IMR-90 (cell line): ENCODE results near the gene SLC4A8. TPM values are rescaled to one million over a fixed set of nuclear protein-coding genes. Genes with fewer than 3 reads are reported as not detected.

Source experiments
- ATAC-seq: fragments of 200-7000 bp; cut with Tn5 transposase; 2 replicates; pipeline ENCODE4 v1.9.1; 2020; ENCODE audit warnings: low read depth, mild to moderate bottlenecking, moderate library complexity
- BruUV-seq: library from RNA; stranded (reverse); fragments of 400-500 nt; replicated peaks from 2 replicates; lab custom pipeline; 2021; lab: Mats Ljungman, UMichigan
- CTCF ChIA-PET: fragments of 300-600 bp; formaldehyde crosslinking; extraction: SDS; loops from one replicate; lab custom pipeline; 2021; ENCODE audit warnings: antibody characterized with exemption; lab: Yijun Ruan, JAX
- POLR2A ChIA-PET: fragments of 300-600 bp; sonication (Branson Sonifier 250); formaldehyde crosslinking; loops from one replicate; lab custom pipeline; 2022; ENCODE audit warnings: antibody characterized with exemption; ENCODE audit not compliant: unreplicated experiment; lab: Charles Lee
- DNase-seq: peaks from one replicate; pipeline ENCODE4 v3.0.0; 2013
- H2AFZ ChIP-seq: replicated peaks from 2 replicates; pipeline ENCODE3; 2013; ENCODE audit warnings: low read length, mild to moderate bottlenecking; ENCODE audit not compliant: poor library complexity
- H2AK5ac ChIP-seq: 2 replicates; pipeline ENCODE4 v1.6.1; 2013; ENCODE audit warnings: low read depth, low read length, inconsistent platforms
- H2AK9ac ChIP-seq: replicated peaks from 2 replicates; pipeline ENCODE3; 2013; ENCODE audit warnings: mild to moderate bottlenecking, low read depth, low read length, moderate library complexity; ENCODE audit not compliant: poor library complexity
- H2BK120ac ChIP-seq: 2 replicates; pipeline ENCODE4 v1.6.1; 2013; ENCODE audit warnings: low read depth, low read length, inconsistent platforms
- H2BK15ac ChIP-seq: 3 replicates; pipeline ENCODE4 v1.6.1; 2013; ENCODE audit warnings: low read depth, low read length, inconsistent platforms
- H2BK20ac ChIP-seq: 2 replicates; pipeline ENCODE4 v1.6.1; 2013; ENCODE audit warnings: low read depth, mild to moderate bottlenecking, inconsistent platforms, low read length, moderate library complexity
- H2BK5ac ChIP-seq: 2 replicates; pipeline ENCODE4 v1.6.1; 2013; ENCODE audit warnings: mild to moderate bottlenecking, low read depth, low read length, inconsistent platforms; ENCODE audit not compliant: poor library complexity, severe bottlenecking
- H3K14ac ChIP-seq: replicated peaks from 2 replicates; pipeline ENCODE4 v1.6.1; 2013; ENCODE audit warnings: low read depth, low read length, inconsistent platforms
- H3K18ac ChIP-seq: 2 replicates; pipeline ENCODE4 v1.6.1; 2013; ENCODE audit warnings: low read depth, low read length, control low read depth
- H3K23ac ChIP-seq: 2 replicates; pipeline ENCODE4 v1.6.1; 2013; ENCODE audit warnings: low read depth, low read length, inconsistent platforms
- H3K27ac ChIP-seq: 2 replicates; pipeline ENCODE4 v1.5.1; 2013; ENCODE audit warnings: mild to moderate bottlenecking, control low read depth, low read length; ENCODE audit not compliant: insufficient read depth
- H3K27me3 ChIP-seq: 2 replicates; pipeline ENCODE4 v1.6.1; 2013; ENCODE audit warnings: low read length; ENCODE audit not compliant: control insufficient read depth, insufficient read depth
- H3K36me3 ChIP-seq: 2 replicates; pipeline ENCODE4 v1.6.1; 2013; ENCODE audit warnings: low read length, mixed read lengths; ENCODE audit not compliant: control insufficient read depth, insufficient read depth
- H3K4ac ChIP-seq: 2 replicates; pipeline ENCODE4 v1.6.1; 2013; ENCODE audit warnings: low read depth, low read length, inconsistent platforms
- H3K4me1 ChIP-seq: 2 replicates; pipeline ENCODE4 v1.6.1; 2013; ENCODE audit warnings: low read length, mixed read lengths; ENCODE audit not compliant: control insufficient read depth, insufficient read depth
- H3K4me2 ChIP-seq: 2 replicates; pipeline ENCODE4 v1.6.1; 2013; ENCODE audit warnings: low read depth, mild to moderate bottlenecking, control low read depth, low read length, moderate library complexity
- H3K4me3 ChIP-seq: 2 replicates; pipeline ENCODE4 v1.5.1; 2013; ENCODE audit warnings: low read depth, mild to moderate bottlenecking, control low read depth, low read length, moderate library complexity; ENCODE audit not compliant: insufficient read depth
- H3K56ac ChIP-seq: 2 replicates; pipeline ENCODE4 v1.6.1; 2013; ENCODE audit warnings: low read length, inconsistent platforms; ENCODE audit not compliant: insufficient read depth; ENCODE audit errors: extremely low read depth
- H3K79me1 ChIP-seq, 2 experiments: 2 replicates each; pipeline ENCODE4 v1.6.1; 2013; ENCODE audit warnings: low read length in 2 of 2, inconsistent platforms in 1 of 2, low read depth in 1 of 2
- H3K9ac ChIP-seq: 2 replicates; pipeline ENCODE4 v1.6.1; 2013; ENCODE audit warnings: low read depth, low read length, control low read depth
- H3K9me1 ChIP-seq: 2 replicates; pipeline ENCODE4 v1.6.1; 2013; ENCODE audit warnings: low read length, inconsistent platforms; ENCODE audit not compliant: insufficient read depth
- H3K9me3 ChIP-seq: 2 replicates; pipeline ENCODE4 v1.6.1; 2013; ENCODE audit warnings: low read length; ENCODE audit not compliant: control insufficient read depth, insufficient read depth
- H4K20me1 ChIP-seq: 2 replicates; pipeline ENCODE4 v1.6.1; 2013; ENCODE audit warnings: low read length, inconsistent platforms; ENCODE audit not compliant: insufficient read depth
- H4K5ac ChIP-seq: 2 replicates; pipeline ENCODE4 v1.6.1; 2013; ENCODE audit warnings: mild to moderate bottlenecking, low read depth, low read length, control low read depth
- H4K8ac ChIP-seq, 2 experiments: 2 replicates each; pipeline ENCODE4 v1.6.1; 2013; ENCODE audit warnings: low read depth in 2 of 2, low read length in 2 of 2, control low read depth in 1 of 2, inconsistent platforms in 1 of 2
- H4K91ac ChIP-seq: 2 replicates; pipeline ENCODE4 v1.6.1; 2013; ENCODE audit warnings: low read depth, low read length, inconsistent platforms; ENCODE audit not compliant: insufficient read depth
- BHLHE40 ChIP-seq: fragments of 150-350 bp; IDR thresholded peaks from 2 replicates; pipeline ENCODE4 v1.6.1; 2016; ENCODE audit warnings: mild to moderate bottlenecking, low read depth, low read length
- CEBPB ChIP-seq: IDR thresholded peaks from 2 replicates; pipeline ENCODE4 v1.6.1; 2012; ENCODE audit warnings: low read depth, low read length, improper control_type of control experiment
- CHD1 ChIP-seq: IDR thresholded peaks from 2 replicates; pipeline ENCODE4 v1.6.1; 2012; ENCODE audit warnings: low read depth, low read length, improper control_type of control experiment
- CTCF ChIP-seq: conservative IDR thresholded peaks from 2 replicates; pipeline ENCODE4 v1.5.1; 2012; ENCODE audit warnings: mild to moderate bottlenecking, low read depth, low read length, improper control_type of control experiment
- FOS ChIP-seq: fragments of 150-350 bp; IDR thresholded peaks from 2 replicates; pipeline ENCODE4 v1.6.1; 2016; ENCODE audit warnings: low read depth, low read length
- MAZ ChIP-seq: IDR thresholded peaks from 2 replicates; pipeline ENCODE4 v1.6.1; 2012; ENCODE audit warnings: low read depth, mild to moderate bottlenecking, low read length, improper control_type of control experiment, moderate library complexity, borderline replicate concordance
- MXI1 ChIP-seq: IDR thresholded peaks from 2 replicates; pipeline ENCODE4 v1.6.1; 2012; ENCODE audit warnings: low read depth, mild to moderate bottlenecking, low read length, moderate library complexity, borderline replicate concordance
- NFE2L2 ChIP-seq: fragments of 150-350 bp; IDR thresholded peaks from 2 replicates; pipeline ENCODE4 v1.6.1; 2016; ENCODE audit warnings: low read depth, mild to moderate bottlenecking, low read length
- POLR2A ChIP-seq: IDR thresholded peaks from 2 replicates; pipeline ENCODE4 v1.6.1; 2012; ENCODE audit warnings: mild to moderate bottlenecking, low read depth, low read length
- RAD21 ChIP-seq: IDR thresholded peaks from 2 replicates; pipeline ENCODE4 v1.6.1; 2012; ENCODE audit warnings: low read length, improper control_type of control experiment
- RCOR1 ChIP-seq: IDR thresholded peaks from 2 replicates; pipeline ENCODE4 v1.6.1; 2012; ENCODE audit warnings: mild to moderate bottlenecking, low read length, improper control_type of control experiment; ENCODE audit not compliant: insufficient replicate concordance
- RFX5 ChIP-seq: IDR thresholded peaks from 2 replicates; pipeline ENCODE4 v1.8.0; 2012; ENCODE audit warnings: low read depth, mild to moderate bottlenecking, low read length, moderate library complexity
- SMC3 ChIP-seq: fragments of 150-350 bp; IDR thresholded peaks from 2 replicates; pipeline ENCODE4 v1.6.1; 2016; ENCODE audit warnings: low read depth, mild to moderate bottlenecking, antibody characterized with exemption, low read length, moderate library complexity
- WGBS, 2 experiments: methylation state at CpG; one replicate each; pipeline versions ENCODE4 v1.1.5 to v1.1.7; 2013; ENCODE audit warnings: missing lambda C conversion rate in 2 of 2; ENCODE audit not compliant: insufficient read length in 1 of 2; ENCODE audit errors: extremely low coverage in 2 of 2; 5-methylcytosine and 5-hydroxymethylcytosine counted together
- dilution Hi-C: fragments of 300-500 bp; cut with HindIII; formaldehyde crosslinking; loops from one replicate; pipeline ENCODE4 v1.14.3; 2018; ENCODE audit warnings: low sequenced_read_pairs; ENCODE audit not compliant: unreplicated experiment
- in situ Hi-C: fragments of 300-500 bp; cut with MboI; formaldehyde crosslinking; loops from 3 replicates; pipeline ENCODE4 v1.14.3; 2019; ENCODE audit warnings: low sequenced_read_pairs, inconsistent platforms, mixed read lengths
- intact Hi-C: fragments of 100-400 bp; cut with micrococcal nuclease; formaldehyde crosslinking; loops from 2 replicates; pipeline ENCODE4 v1.10.0; 2022
- polyA plus RNA-seq, 3 experiments: library from polyadenylated mRNA; depleted of rRNA; stranded (reverse); fragments of >200 nt; gene quantifications; 2 replicates each; pipeline ENCODE4 v1.2.3, GENCODE V29; 2012; ENCODE audit warnings: low replicate concordance in 1 of 3
- total RNA-seq: library from RNA; depleted of rRNA; stranded (reverse); fragments of >200 nt; gene quantifications from 2 replicates; pipeline ENCODE4 v1.2.3, GENCODE V29; 2012
- TF ChIP-seq, protein P1 (sequence below): fragments of 150-350 bp; IDR thresholded peaks from 2 replicates; pipeline ENCODE4 v1.6.1; 2017; ENCODE audit warnings: mild to moderate bottlenecking, antibody characterized with exemption, low read length, low read depth
- TF ChIP-seq, protein P2 (sequence below): fragments of 150-350 bp; IDR thresholded peaks from 2 replicates; pipeline ENCODE4 v1.6.1; 2016; ENCODE audit warnings: low read depth, mild to moderate bottlenecking, low read length, moderate library complexity, borderline replicate concordance

The SLC4A8 gene
- total and polyA plus RNA-seq, 2 of the 4 experiments (the other 2 are of a cell fraction), result 3.1 to 5.2 TPM

- Histone ChIP-seq H4K20me1 (no peaks in the 10 kb centered on the region), H3K4ac (peak overlapping the region; percentile 85), H2AFZ (peak overlapping the region; percentile 92), H3K79me1 (no peaks in the 10 kb centered on the region), H4K91ac (peak overlapping the region; percentile 53; the same call in 1 of the 2 replicates), H4K5ac (no peak overlapping the region), H2BK120ac (peak overlapping the region; percentile 76; the same call in 1 of the 2 replicates), H3K36me3 (no peaks in the 10 kb centered on the region), H3K4me2 (no peak overlapping the region), H3K9me3 (no peaks in the 10 kb centered on the region), H3K14ac (no peak overlapping the region; the same call in 1 of the 2 replicates), H3K23ac (no peak overlapping the region; the same call in 1 of the 2 replicates), H2AK5ac (peak overlapping the region; percentile 90), H3K4me3 (no peak overlapping the region), H4K8ac (0 out of 4 replicates have a peak overlapping the region, but pooled peaks of 1 of the 2 experiments have one; percentile 66), H3K4me1 (peaks cover 5% of the 10 kb centered on the region; the same call in 1 of the 2 replicates), H3K27ac (no peak overlapping the region), H3K9me1 (peaks cover 3% of the 10 kb centered on the region; the same call in 1 of the 2 replicates), H2BK20ac (peak overlapping the region; percentile 65; the same call in 1 of the 2 replicates), H2AK9ac (peak overlapping the region; percentile 82), H3K27me3 (no peaks in the 10 kb centered on the region), H2BK15ac (no peak overlapping the region), H3K56ac (no peak overlapping the region), H2BK5ac (no peak overlapping the region), H3K18ac (no peak overlapping the region), H3K9ac (no peak overlapping the region)
- 0% methylated on average over 3 of the region's 11 CpGs; no CpG with 5 or more reads in 1 of the 2 experiments for WGBS, 2 experiments
- in situ Hi-C loops (loop anchor here (10.0 kb wide), 1 partner anchor 273 kb away; no protein-coding TSS in a partner anchor), intact Hi-C loops (loop anchor here (1.0 to 5.0 kb wide), 5 partner anchors 107 to 345 kb away; a partner anchor contains a TSS), dilution Hi-C loops (no loop called here)
- BruUV-seq, result no TSS peak
- peak; percentile 92 for ATAC-seq
- DNase-seq, result peak; percentile 76
- ChIA-PET CTCF (interaction anchor here (0.9 to 1.9 kb wide), 9 partner anchors 8 to 292 kb away, joined by 3 to 12 read pairs (median 4); no protein-coding TSS in a partner anchor), POLR2A (no interaction called here)
- no peak for TF ChIP-seq NFE2L2
- no peak for TF ChIP-seq MAZ
- no peak for TF ChIP-seq CHD1
- no peak for TF ChIP-seq FOS
- TF ChIP-seq RFX5, result no peak
- TF ChIP-seq, protein P1, sequence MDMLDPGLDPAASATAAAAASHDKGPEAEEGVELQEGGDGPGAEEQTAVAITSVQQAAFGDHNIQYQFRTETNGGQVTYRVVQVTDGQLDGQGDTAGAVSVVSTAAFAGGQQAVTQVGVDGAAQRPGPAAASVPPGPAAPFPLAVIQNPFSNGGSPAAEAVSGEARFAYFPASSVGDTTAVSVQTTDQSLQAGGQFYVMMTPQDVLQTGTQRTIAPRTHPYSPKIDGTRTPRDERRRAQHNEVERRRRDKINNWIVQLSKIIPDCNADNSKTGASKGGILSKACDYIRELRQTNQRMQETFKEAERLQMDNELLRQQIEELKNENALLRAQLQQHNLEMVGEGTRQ, result no peak
- TF ChIP-seq POLR2A, result no peak
- no peak for TF ChIP-seq RCOR1
- TF ChIP-seq BHLHE40, result no peak
- peak; percentile 89 for TF ChIP-seq CTCF
- peak; percentile 92 for TF ChIP-seq SMC3
- peak; percentile 38; the same call in 1 of the 2 replicates for TF ChIP-seq MXI1
- peak; percentile 90 for TF ChIP-seq RAD21
- TF ChIP-seq, protein P2, sequence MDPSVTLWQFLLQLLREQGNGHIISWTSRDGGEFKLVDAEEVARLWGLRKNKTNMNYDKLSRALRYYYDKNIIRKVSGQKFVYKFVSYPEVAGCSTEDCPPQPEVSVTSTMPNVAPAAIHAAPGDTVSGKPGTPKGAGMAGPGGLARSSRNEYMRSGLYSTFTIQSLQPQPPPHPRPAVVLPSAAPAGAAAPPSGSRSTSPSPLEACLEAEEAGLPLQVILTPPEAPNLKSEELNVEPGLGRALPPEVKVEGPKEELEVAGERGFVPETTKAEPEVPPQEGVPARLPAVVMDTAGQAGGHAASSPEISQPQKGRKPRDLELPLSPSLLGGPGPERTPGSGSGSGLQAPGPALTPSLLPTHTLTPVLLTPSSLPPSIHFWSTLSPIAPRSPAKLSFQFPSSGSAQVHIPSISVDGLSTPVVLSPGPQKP, result no peak
- no peak for TF ChIP-seq CEBPB
Observed at GRCh38 chr12:51531978-51532497, 107.4 kb downstream of the SLC4A8 start.
